Measurements from ENCODE around the gene AMDHD1.
"Not testable (repeated sequence)": the region's sequence is repeated elsewhere in the genome, so short reads cannot be mapped to it uniquely, and the experiment has no call there.

AMDHD1 gene

DNA sequence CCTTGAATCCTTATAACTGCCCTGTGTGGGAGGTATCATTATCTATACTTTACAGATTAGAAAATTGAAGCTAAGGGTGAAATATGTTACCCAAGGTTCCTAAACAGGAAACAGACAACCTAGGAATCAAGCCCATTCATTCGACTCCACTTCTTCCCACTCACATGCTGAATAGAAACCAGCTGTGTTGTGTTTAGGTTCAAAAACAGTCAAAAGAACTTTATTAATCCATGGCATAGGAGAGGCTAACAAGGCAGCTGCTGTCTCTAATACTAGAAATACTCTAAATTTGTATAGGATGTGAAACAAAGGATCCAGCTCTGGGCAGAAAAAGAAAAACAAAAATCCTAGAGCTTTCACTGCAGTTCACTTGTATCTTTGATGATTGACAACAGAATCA is 9.9 kb downstream of the AMDHD1 start:
- Mint-ChIP-seq H3K27ac (no peak overlapping the region), H3K36me3 (no peaks in the 10 kb centered on the region), H3K27me3 (no peaks in the 10 kb centered on the region), H3K4me3 (no peak overlapping the region), H3K9me3 (no peaks in the 10 kb centered on the region), H3K4me1 (no peaks in the 10 kb centered on the region)

DNA sequence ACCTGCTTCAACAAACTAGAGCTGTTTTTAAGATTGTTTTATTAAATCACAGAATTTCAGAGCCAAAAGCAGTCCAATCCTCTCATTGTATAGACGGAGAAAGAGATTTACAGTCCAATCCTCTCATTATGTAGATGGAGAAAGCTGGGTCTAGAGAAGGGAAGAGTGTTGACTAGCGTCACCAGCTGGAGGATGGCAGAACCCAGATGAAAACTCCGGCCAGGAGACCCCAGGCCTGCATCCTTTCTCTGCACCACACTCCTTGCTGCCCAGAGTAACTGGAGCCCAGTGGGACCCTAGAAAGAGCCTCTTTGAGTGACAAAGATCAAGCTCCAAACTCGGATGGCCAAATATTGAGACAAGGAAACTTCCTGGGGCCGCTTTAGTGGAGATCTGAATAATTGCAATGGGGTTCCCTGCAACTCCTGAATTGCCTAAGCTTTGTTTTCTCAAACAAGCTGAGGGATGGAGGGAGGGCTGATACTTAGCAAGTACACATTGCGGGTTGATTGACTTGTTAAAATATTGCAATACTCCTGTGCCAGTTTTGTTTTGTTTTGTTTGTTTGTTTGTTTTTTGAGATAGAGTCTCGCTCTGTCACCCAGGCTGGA is 12.5 kb downstream of the AMDHD1 start:
- Mint-ChIP-seq H3K4me3 (no peak overlapping the region), H3K27me3 (no peaks in the 10 kb centered on the region), H3K4me1 (no peaks in the 10 kb centered on the region)

DNA sequence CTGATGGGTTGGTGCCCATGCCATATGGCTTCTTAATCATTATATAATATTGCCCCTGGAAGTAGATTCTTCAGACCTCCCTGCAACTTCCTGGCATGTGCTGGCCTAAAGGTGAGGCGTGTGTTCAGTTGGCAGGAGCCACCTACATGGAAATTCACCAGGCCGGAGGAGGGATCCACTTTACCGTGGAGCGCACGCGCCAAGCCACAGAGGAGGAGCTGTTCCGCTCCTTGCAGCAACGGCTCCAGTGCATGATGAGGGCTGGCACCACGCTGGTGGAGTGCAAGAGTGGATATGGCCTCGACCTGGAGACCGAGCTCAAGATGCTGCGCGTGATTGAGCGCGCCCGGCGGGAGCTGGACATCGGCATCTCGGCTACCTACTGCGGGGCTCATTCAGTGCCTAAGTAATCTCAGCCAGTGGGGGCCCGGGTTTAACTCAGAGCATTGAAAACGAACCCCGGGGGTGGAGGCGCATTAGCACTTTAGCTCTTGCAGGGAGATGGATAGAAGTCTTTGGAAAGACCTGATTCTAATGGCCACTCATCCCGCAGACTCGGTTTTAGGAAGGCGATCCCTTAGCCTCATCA is 13.5 kb downstream of the AMDHD1 start:
- Mint-ChIP-seq H3K27ac (no peak overlapping the region), H3K4me1 (no peaks in the 10 kb centered on the region), H3K36me3 (no peaks in the 10 kb centered on the region), H3K9me3 (no peaks in the 10 kb centered on the region), H3K4me3 (no peak overlapping the region), H3K27me3 (no peaks in the 10 kb centered on the region)

More for the DNA sequence above, 12.5 kb downstream of the AMDHD1 start:
- Mint-ChIP-seq H3K36me3 (no peaks in the 10 kb centered on the region), H3K9me3 (no peaks in the 10 kb centered on the region), H3K27ac (no peak overlapping the region)

DNA sequence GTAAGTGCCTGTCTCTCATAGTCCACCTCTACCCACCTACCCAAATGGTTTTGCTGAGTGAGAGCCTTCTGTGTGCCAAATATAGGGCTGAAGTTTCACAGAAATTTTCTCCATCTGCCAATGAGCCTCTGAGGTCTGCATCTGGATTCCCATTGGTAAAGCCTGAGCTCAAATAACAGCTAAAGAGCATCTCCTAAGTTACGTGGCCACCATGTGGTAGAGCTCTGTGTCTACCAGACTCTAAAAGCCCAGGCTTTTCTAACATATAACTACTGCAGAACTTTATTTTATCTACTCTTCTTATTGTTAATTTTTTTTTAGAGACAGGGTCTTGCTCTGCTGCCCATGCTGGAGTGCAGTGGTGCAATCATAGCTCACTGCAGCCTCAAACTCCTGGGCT is 16.0 kb downstream of the AMDHD1 start:
- no peak overlapping the region for H3K4me3 Mint-ChIP-seq
- H3K4me1 Mint-ChIP-seq, result no peaks in the 10 kb centered on the region

DNA sequence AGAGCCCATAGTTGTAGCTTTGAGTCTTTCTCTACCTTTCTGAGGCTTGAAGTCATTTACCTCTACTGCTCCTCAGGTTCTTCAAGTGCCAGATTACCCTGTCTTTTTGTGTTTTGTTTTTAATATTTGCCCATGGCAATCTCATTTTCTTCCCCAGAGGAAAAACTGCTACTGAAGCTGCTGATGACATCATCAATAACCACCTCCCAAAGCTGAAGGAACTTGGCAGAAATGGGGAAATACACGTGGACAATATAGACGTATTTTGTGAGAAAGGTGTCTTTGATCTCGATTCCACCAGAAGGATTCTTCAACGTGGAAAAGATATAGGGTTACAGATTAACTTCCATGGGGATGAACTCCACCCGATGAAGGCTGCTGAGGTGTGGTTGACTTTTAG is 17.1 kb downstream of the AMDHD1 start:
- Mint-ChIP-seq H3K4me1 (no peaks in the 10 kb centered on the region), H3K27ac (no peak overlapping the region), H3K4me3 (no peak overlapping the region), H3K9me3 (no peaks in the 10 kb centered on the region), H3K27me3 (no peaks in the 10 kb centered on the region), H3K36me3 (no peaks in the 10 kb centered on the region)

More for the DNA sequence above, 16.0 kb downstream of the AMDHD1 start:
- Mint-ChIP-seq H3K36me3 (no peaks in the 10 kb centered on the region), H3K27me3 (no peaks in the 10 kb centered on the region), H3K27ac (no peak overlapping the region), H3K9me3 (no peaks in the 10 kb centered on the region)

- H3K4me3 Mint-ChIP-seq, result no peak overlapping the region
- no peaks in the 10 kb centered on the region for H3K27me3 Mint-ChIP-seq
- no peaks in the 10 kb centered on the region for H3K4me1 Mint-ChIP-seq
- H3K36me3 Mint-ChIP-seq, result peaks cover 3% of the 10 kb centered on the region
- H3K27ac Mint-ChIP-seq, result no peak overlapping the region
- H3K9me3 Mint-ChIP-seq, result no peaks in the 10 kb centered on the region
Observed at GRCh38 chr12:95962222-95962621, 19.1 kb downstream of the AMDHD1 start.

GRCh38 chr12:95963096-95963495 is 20.0 kb downstream of the AMDHD1 start:
- Mint-ChIP-seq H3K4me1 (no peaks in the 10 kb centered on the region), H3K36me3 (peaks cover 3% of the 10 kb centered on the region), H3K27ac (no peak overlapping the region), H3K9me3 (no peaks in the 10 kb centered on the region), H3K27me3 (no peaks in the 10 kb centered on the region), H3K4me3 (no peak overlapping the region)

DNA sequence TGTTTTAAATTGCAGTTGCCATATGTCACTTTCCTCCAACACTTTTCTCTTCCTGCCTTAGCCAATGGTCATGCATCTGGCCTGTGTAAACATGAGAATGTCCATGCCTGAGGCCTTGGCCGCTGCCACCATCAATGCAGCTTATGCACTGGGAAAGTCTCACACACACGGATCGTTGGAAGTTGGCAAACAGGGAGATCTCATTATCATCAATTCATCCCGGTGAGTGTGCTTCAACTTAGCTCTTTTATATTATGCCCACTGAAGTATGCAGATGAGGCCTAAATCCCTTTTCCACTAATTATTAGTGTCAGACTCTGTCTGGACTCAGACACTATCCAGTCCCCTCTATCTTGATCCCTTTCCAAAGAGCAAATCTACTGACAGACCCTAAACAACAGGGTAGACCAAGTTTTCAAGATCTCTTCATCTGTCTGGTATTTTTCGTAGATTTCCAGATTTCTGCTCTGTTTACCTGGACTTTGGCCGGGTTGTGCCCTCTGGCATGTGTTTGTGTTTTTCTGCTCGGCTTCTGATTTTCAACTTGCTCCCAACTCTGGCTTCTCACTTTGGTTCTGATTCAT is 23.2 kb downstream of the AMDHD1 start:
- Mint-ChIP-seq H3K36me3 (peaks cover 3% of the 10 kb centered on the region), H3K9me3 (no peaks in the 10 kb centered on the region), H3K4me1 (no peaks in the 10 kb centered on the region), H3K4me3 (no peak overlapping the region), H3K27ac (no peak overlapping the region), H3K27me3 (no peaks in the 10 kb centered on the region)

GRCh38 chr12:95967301-95967700 is 24.2 kb downstream of the AMDHD1 start:
- Mint-ChIP-seq H3K9me3 (no peaks in the 10 kb centered on the region), H3K4me3 (no peak overlapping the region), H3K27me3 (no peaks in the 10 kb centered on the region), H3K36me3 (peaks cover 3% of the 10 kb centered on the region), H3K4me1 (no peaks in the 10 kb centered on the region), H3K27ac (no peak overlapping the region)

GRCh38 chr12:95969116-95969515 is 26.0 kb downstream of the AMDHD1 start:
- not testable (repeated sequence) for H3K9me3 Mint-ChIP-seq, H3K27ac Mint-ChIP-seq, H3K36me3 Mint-ChIP-seq, H3K4me1 Mint-ChIP-seq, H3K4me3 Mint-ChIP-seq, H3K27me3 Mint-ChIP-seq

DNA sequence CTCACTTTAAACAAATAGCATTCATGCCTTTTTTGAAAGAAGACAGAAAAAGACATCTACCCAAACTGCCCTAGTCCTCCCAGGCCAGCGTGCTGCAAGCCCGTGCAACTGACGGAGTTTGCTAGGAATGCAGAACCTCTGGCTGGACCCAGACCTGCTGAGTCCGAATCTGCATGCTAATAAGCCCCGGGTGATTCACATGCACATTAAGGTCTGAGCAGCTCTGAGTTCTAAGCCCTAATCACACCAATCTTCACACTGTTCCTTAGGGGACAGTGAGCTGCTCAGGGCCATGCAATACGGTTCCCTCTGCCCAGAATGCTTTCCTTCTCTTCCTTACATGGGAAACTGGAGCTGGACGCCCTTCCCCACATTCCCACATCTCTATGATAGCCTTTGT is 27.8 kb downstream of the AMDHD1 start:
- no peak overlapping the region for H3K27ac Mint-ChIP-seq
- no peak overlapping the region for H3K4me3 Mint-ChIP-seq
- no peaks in the 10 kb centered on the region for H3K9me3 Mint-ChIP-seq
- peaks cover 3% of the 10 kb centered on the region for H3K36me3 Mint-ChIP-seq
- no peaks in the 10 kb centered on the region for H3K27me3 Mint-ChIP-seq
- H3K4me1 Mint-ChIP-seq, result no peaks in the 10 kb centered on the region

GRCh38 chr12:95972832-95973456 is 29.8 kb downstream of the AMDHD1 start:
- Mint-ChIP-seq H3K4me3 (no peak overlapping the region), H3K4me1 (no peaks in the 10 kb centered on the region), H3K27me3 (no peaks in the 10 kb centered on the region), H3K36me3 (no peaks in the 10 kb centered on the region), H3K27ac (no peak overlapping the region), H3K9me3 (no peaks in the 10 kb centered on the region)

DNA sequence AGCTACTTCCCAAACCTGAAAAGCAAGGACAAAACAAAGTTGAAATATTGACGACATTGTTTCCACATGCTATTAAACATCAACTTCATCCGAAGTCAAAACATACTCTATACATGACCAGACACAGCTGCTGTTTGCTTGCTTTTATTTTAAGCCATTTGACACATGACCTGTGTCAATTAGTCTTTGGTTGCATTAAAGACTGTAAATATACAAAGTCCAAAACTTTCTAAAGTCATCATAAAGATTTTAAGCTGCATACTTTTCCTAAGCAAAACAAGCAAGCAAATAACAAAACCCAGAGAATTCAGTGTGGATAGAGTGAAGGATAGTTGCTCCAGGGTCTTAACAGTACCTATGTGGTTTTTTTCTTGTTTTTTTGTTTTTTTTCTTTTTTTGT is 31.2 kb downstream of the AMDHD1 start:
- Mint-ChIP-seq H3K4me3 (no peak overlapping the region), H3K4me1 (no peaks in the 10 kb centered on the region), H3K27ac (no peak overlapping the region), H3K36me3 (no peaks in the 10 kb centered on the region), H3K27me3 (no peaks in the 10 kb centered on the region), H3K9me3 (no peaks in the 10 kb centered on the region)

DNA sequence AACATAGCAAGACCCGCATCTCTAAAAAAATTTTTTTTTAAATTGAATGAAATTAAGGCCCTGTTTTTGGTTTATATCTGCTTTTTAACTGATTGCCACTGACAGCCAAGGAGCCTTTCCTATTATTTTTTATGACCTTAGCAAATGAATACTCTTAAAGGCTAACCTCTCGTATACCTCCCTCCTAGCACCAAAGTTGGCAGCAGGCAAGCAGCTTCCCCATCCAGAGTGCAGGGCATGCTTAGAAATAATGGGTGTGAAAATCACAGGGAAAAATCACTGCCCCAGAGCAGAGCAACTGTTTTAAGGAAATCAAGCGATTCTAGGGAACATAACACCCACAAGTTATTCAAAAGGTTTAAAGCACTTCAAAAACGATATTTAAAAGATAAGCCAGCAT is 32.4 kb downstream of the AMDHD1 start:
- no peaks in the 10 kb centered on the region for H3K27me3 Mint-ChIP-seq
- H3K36me3 Mint-ChIP-seq, result no peaks in the 10 kb centered on the region
- H3K27ac Mint-ChIP-seq, result no peak overlapping the region
- no peaks in the 10 kb centered on the region for H3K4me1 Mint-ChIP-seq
- no peak overlapping the region for H3K4me3 Mint-ChIP-seq
- H3K9me3 Mint-ChIP-seq, result no peaks in the 10 kb centered on the region

DNA sequence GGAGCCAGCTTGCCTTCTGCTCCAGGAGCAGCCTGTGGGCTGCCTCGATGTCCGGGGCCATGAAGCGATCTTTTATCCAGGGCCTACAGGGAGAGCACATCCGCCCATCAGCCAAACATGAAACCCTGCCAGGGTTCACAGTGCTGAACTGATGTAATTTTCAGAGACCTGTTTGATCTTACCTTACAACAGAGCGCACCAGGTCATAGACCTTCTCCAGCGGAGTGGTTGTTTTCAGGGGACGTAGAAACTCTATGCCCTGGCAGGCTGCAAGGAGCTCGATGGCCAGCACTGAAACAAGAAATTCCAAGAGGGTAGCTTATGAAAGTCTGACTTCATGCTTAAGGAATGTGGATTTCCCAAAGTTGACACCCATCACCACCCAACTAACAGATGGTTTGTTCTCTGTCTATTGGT is 33.3 kb downstream of the AMDHD1 start:
- Mint-ChIP-seq H3K4me1 (no peaks in the 10 kb centered on the region), H3K27ac (no peak overlapping the region), H3K36me3 (no peaks in the 10 kb centered on the region), H3K9me3 (no peaks in the 10 kb centered on the region), H3K4me3 (no peak overlapping the region), H3K27me3 (no peaks in the 10 kb centered on the region)

GRCh38 chr12:95977764-95978305 is 34.7 kb downstream of the AMDHD1 start:
- H3K4me3 Mint-ChIP-seq, result no peak overlapping the region
- H3K27ac Mint-ChIP-seq, result no peak overlapping the region

More at GRCh38 chr12:95977764-95978305, 34.7 kb downstream of the AMDHD1 start:
- H3K9me3 Mint-ChIP-seq, result no peaks in the 10 kb centered on the region
- H3K4me1 Mint-ChIP-seq, result no peaks in the 10 kb centered on the region
- no peaks in the 10 kb centered on the region for H3K27me3 Mint-ChIP-seq
- no peaks in the 10 kb centered on the region for H3K36me3 Mint-ChIP-seq

Data from activated naive CD4-positive, alpha-beta T cell treated with anti-CD3 and anti-CD28 coated beads, Interleukin-2, amount 50 U/mL, for 24 hours (primary cell).